SU-DHL-6 (cell line): Measurements from ENCODE around the gene ELN.

Source experiments
- CTCF ChIP-seq: fragments of 200-600 bp; sonication (generic); IDR thresholded peaks from one replicate; pipeline ENCODE4 v1.5.1; 2017; ENCODE audit warnings: antibody characterized with exemption, mild to moderate bottlenecking, low read length, moderate library complexity; ENCODE audit not compliant: insufficient read depth, poor library complexity, severe bottlenecking
- EZH2phosphoT487 ChIP-seq: fragments of 200-600 bp; sonication (generic), shearing (Covaris generic); conservative IDR thresholded peaks from 2 replicates; pipeline ENCODE4 v1.6.1; 2018; ENCODE audit warnings: mild to moderate bottlenecking, antibody characterized with exemption, low read length, moderate library complexity, mixed read lengths

GRCh38 chr7:74084722-74085578 is 57.0 kb downstream of the ELN start:
- TF ChIP-seq CTCF, result no peak
- TF ChIP-seq EZH2phosphoT487, result no peak
